Fibroblast of skin of right biceps (primary cell): ENCODE results near the gene PRKCH.
"Not testable (repeated sequence)": the region's sequence is repeated elsewhere in the genome, so short reads cannot be mapped to it uniquely, and the experiment has no call there.

Source experiments
- DNase-seq: peaks from one replicate; pipeline ENCODE4 v3.0.0-alpha.2; 2013

The PRKCH gene

GRCh38 chr14:61462566-61463193 lies 141.3 kb downstream of the PRKCH start:
- DNase-seq: peak; percentile 94

- DNase-seq: no peak
These were observed 142.4 kb downstream of the PRKCH start for GRCh38 chr14:61463664-61464285.

GRCh38 chr14:61464539-61465320 lies 143.4 kb downstream of the PRKCH start:
- DNase-seq: not testable (repeated sequence)

- peak; percentile 99 for DNase-seq
These were observed 145.0 kb downstream of the PRKCH start for GRCh38 chr14:61466249-61466904.

- no peak for DNase-seq
These were observed 145.5 kb downstream of the PRKCH start for GRCh38 chr14:61466905-61467280.

GRCh38 chr14:61467296-61467695 lies 145.9 kb downstream of the PRKCH start:
- no peak for DNase-seq

- no peak for DNase-seq
These were observed 146.9 kb downstream of the PRKCH start for GRCh38 chr14:61468063-61468825.

- DNase-seq: no peak
These were observed 148.4 kb downstream of the PRKCH start for GRCh38 chr14:61469781-61470180.

GRCh38 chr14:61470261-61470960 lies 149.0 kb downstream of the PRKCH start:
- peak; percentile 99 for DNase-seq

GRCh38 chr14:61470961-61471293 lies 149.5 kb downstream of the PRKCH start:
- no peak for DNase-seq

- DNase-seq: no peak
These were observed 150.1 kb downstream of the PRKCH start for GRCh38 chr14:61471297-61472005.

GRCh38 chr14:61472011-61472672 lies 150.8 kb downstream of the PRKCH start:
- peak; percentile 99 for DNase-seq

- no peak for DNase-seq
These were observed 151.5 kb downstream of the PRKCH start for GRCh38 chr14:61472801-61473376.

- DNase-seq: no peak
These were observed 152.6 kb downstream of the PRKCH start for GRCh38 chr14:61474015-61474414.

- no peak for DNase-seq
These were observed 153.3 kb downstream of the PRKCH start for GRCh38 chr14:61474701-61475100.

GRCh38 chr14:61475316-61475715 lies 153.9 kb downstream of the PRKCH start:
- peak; percentile 71 for DNase-seq

- no peak for DNase-seq
These were observed 154.8 kb downstream of the PRKCH start for GRCh38 chr14:61476105-61476753.

GRCh38 chr14:61476754-61477410 lies 155.5 kb downstream of the PRKCH start:
- peak; percentile 84 for DNase-seq

GRCh38 chr14:61477712-61478462 lies 156.5 kb downstream of the PRKCH start:
- DNase-seq: no peak
